H1 (cell line): ENCODE results near the gene NEURL1.

Source experiments
- BACH1 ChIP-seq: IDR thresholded peaks from 2 replicates; pipeline ENCODE4 v1.6.1; 2012; ENCODE audit warnings: low read length, improper control_type of control experiment
- KDM1A ChIP-seq: fragments of 200-600, 300-600 bp; sonication (generic); IDR thresholded peaks from 2 replicates; pipeline ENCODE4 v1.7.1; 2016; ENCODE audit warnings: mild to moderate bottlenecking, low read length, borderline replicate concordance

GRCh38 chr10:103593022-103593570, 99.6 kb downstream of the NEURL1 start:
- TF ChIP-seq BACH1: no peak
- TF ChIP-seq KDM1A: no peak
